Memory B cell (primary cell): ENCODE results near the gene FNDC10.

ENCODE experiments used
- ATAC-seq: fragments of 150-1000 bp; cut with Tn5 transposase; 2 replicates; pipeline ENCODE4 v1.10.0; 2021; ENCODE audit warnings: low read depth, mild to moderate bottlenecking, moderate library complexity
- DNase-seq, 2 donors: peaks; one replicate each; pipeline ENCODE4 v3.0.0; 2022; ENCODE audit warnings: low spot score in 2 of 2
- H3K27ac Mint-ChIP-seq: one replicate; pipeline ENCODE4 v1.8.0; 2022; ENCODE audit warnings: mild to moderate bottlenecking, moderate library complexity, mixed read lengths
- H3K27me3 Mint-ChIP-seq: one replicate; pipeline ENCODE4 v1.8.0; 2022; ENCODE audit warnings: mixed read lengths
- H3K36me3 Mint-ChIP-seq: one replicate; pipeline ENCODE4 v1.8.0; 2022; ENCODE audit warnings: mild to moderate bottlenecking, mixed read lengths
- H3K4me1 Mint-ChIP-seq: one replicate; pipeline ENCODE4 v1.8.0; 2022; ENCODE audit warnings: mixed read lengths
- H3K4me3 Mint-ChIP-seq: one replicate; pipeline ENCODE4 v1.8.0; 2022; ENCODE audit warnings: mild to moderate bottlenecking, moderate library complexity, mixed read lengths
- H3K9me3 Mint-ChIP-seq: one replicate; pipeline ENCODE4 v1.8.0; 2022; ENCODE audit warnings: mixed read lengths

The FNDC10 gene

GRCh38 chr1:1550591-1551432 is 49.1 kb downstream of the FNDC10 start:
- H3K27ac Mint-ChIP-seq = no peak overlapping the region
- no peak overlapping the region for H3K4me3 Mint-ChIP-seq
- no peak for DNase-seq
- no peaks in the 10 kb centered on the region for H3K36me3 Mint-ChIP-seq
- no peaks in the 10 kb centered on the region for H3K27me3 Mint-ChIP-seq
- ATAC-seq = no peak
- no peaks in the 10 kb centered on the region for H3K9me3 Mint-ChIP-seq
- H3K4me1 Mint-ChIP-seq = peaks cover 2% of the 10 kb centered on the region

- Mint-ChIP-seq H3K27me3 (no peaks in the 10 kb centered on the region), H3K36me3 (no peaks in the 10 kb centered on the region), H3K27ac (no peak overlapping the region), H3K4me1 (no peaks in the 10 kb centered on the region), H3K9me3 (no peaks in the 10 kb centered on the region), H3K4me3 (no peak overlapping the region)
- no peak for DNase-seq
- no peak for ATAC-seq
Observed at GRCh38 chr1:1550087-1550486, 49.8 kb downstream of the FNDC10 start.

GRCh38 chr1:1548591-1548990 is 51.3 kb downstream of the FNDC10 start:
- H3K4me1 Mint-ChIP-seq = no peaks in the 10 kb centered on the region
- no peak for ATAC-seq
- H3K36me3 Mint-ChIP-seq = peaks cover 1% of the 10 kb centered on the region
- H3K9me3 Mint-ChIP-seq = no peaks in the 10 kb centered on the region
- H3K27ac Mint-ChIP-seq = no peak overlapping the region
- H3K4me3 Mint-ChIP-seq = no peak overlapping the region
- no peaks in the 10 kb centered on the region for H3K27me3 Mint-ChIP-seq
- DNase-seq = no peak
